DMS 273 treated with DMSO at 0.1 percent for 48 hours (cell line): ENCODE measurements around the gene BLACAT1.
A peak's percentile ranks its signal among the peaks of the same experiment; 100 is the strongest.

ENCODE experiments used
- DNase-seq: peaks from one replicate; lab custom pipeline; 2025; lab: John Stamatoyannopoulos, UW

Gene BLACAT1

GRCh38 chr1:205456868-205457745, 1.3 kb upstream of the BLACAT1 start:
- DNase-seq: no peak

- no peak for DNase-seq
These were observed 580 bp upstream of the BLACAT1 start for GRCh38 chr1:205456383-205456867.

- no peak for DNase-seq
These were observed 926 bp downstream of the BLACAT1 start for GRCh38 chr1:205454903-205455335.

- no peak for DNase-seq
These were observed 2.4 kb downstream of the BLACAT1 start for GRCh38 chr1:205453466-205453865.

GRCh38 chr1:205452933-205453332, 2.9 kb downstream of the BLACAT1 start:
- no peak for DNase-seq

- DNase-seq: no peak
These were observed 3.5 kb downstream of the BLACAT1 start for GRCh38 chr1:205452364-205452763.

- no peak for DNase-seq
These were observed 4.1 kb downstream of the BLACAT1 start for GRCh38 chr1:205451759-205452164.

GRCh38 chr1:205451202-205451601, 4.6 kb downstream of the BLACAT1 start:
- no peak for DNase-seq

- DNase-seq: no peak
These were observed 5.4 kb downstream of the BLACAT1 start for GRCh38 chr1:205450448-205450847.

GRCh38 chr1:205449750-205450443, 5.9 kb downstream of the BLACAT1 start:
- no peak for DNase-seq

GRCh38 chr1:205449254-205449749, 6.5 kb downstream of the BLACAT1 start:
- no peak for DNase-seq

- DNase-seq: no peak
These were observed 7.1 kb downstream of the BLACAT1 start for GRCh38 chr1:205448540-205449253.

GRCh38 chr1:205447457-205448341, 8.1 kb downstream of the BLACAT1 start:
- DNase-seq: no peak

- no peak for DNase-seq
These were observed 9.0 kb downstream of the BLACAT1 start for GRCh38 chr1:205446828-205447227.

- no peak for DNase-seq
These were observed 10.3 kb downstream of the BLACAT1 start for GRCh38 chr1:205445646-205445935.

GRCh38 chr1:205444931-205445645, 10.8 kb downstream of the BLACAT1 start:
- peak; percentile 25 for DNase-seq

- no peak for DNase-seq
These were observed 11.4 kb downstream of the BLACAT1 start for GRCh38 chr1:205444300-205444930.

GRCh38 chr1:205443585-205444299, 12.1 kb downstream of the BLACAT1 start:
- no peak for DNase-seq

GRCh38 chr1:205442051-205442725, 13.7 kb downstream of the BLACAT1 start:
- DNase-seq: no peak
